ENCODE results near the gene OXSM.

Gene OXSM

GRCh38 chr3:25804676-25805075, 14.8 kb downstream of the OXSM start:
- no peak for DNase-seq

GRCh38 chr3:25812644-25813043, 22.8 kb downstream of the OXSM start:
- DNase-seq, result no peak

- no peak for DNase-seq
Measured at GRCh38 chr3:25817107-25817506, 27.2 kb downstream of the OXSM start.

- no peak for DNase-seq
Measured at GRCh38 chr3:25817638-25818037, 27.7 kb downstream of the OXSM start.

GRCh38 chr3:25818335-25818734, 28.4 kb downstream of the OXSM start:
- no peak for DNase-seq

GRCh38 chr3:25820366-25820765, 30.5 kb downstream of the OXSM start:
- no peak for DNase-seq

GRCh38 chr3:25820816-25821486, 31.1 kb downstream of the OXSM start:
- DNase-seq, result no peak

- no peak for DNase-seq
Measured at GRCh38 chr3:25821746-25822573, 32.1 kb downstream of the OXSM start.

GRCh38 chr3:25823314-25823713, 33.4 kb downstream of the OXSM start:
- no peak for DNase-seq

- DNase-seq, result no peak
Measured at GRCh38 chr3:25826510-25826909, 36.6 kb downstream of the OXSM start.

- no peak for DNase-seq
Measured at GRCh38 chr3:25830373-25831280, 40.7 kb downstream of the OXSM start.

GRCh38 chr3:25831578-25831977, 41.7 kb downstream of the OXSM start:
- DNase-seq, result no peak

GRCh38 chr3:25834346-25834745, 44.5 kb downstream of the OXSM start:
- DNase-seq, result no peak

- DNase-seq, result no peak
Measured at GRCh38 chr3:25836579-25836978, 46.7 kb downstream of the OXSM start.

- DNase-seq, result no peak
Measured at GRCh38 chr3:25837038-25837437, 47.1 kb downstream of the OXSM start.

GRCh38 chr3:25840099-25840498, 50.2 kb downstream of the OXSM start:
- no peak for DNase-seq

GRCh38 chr3:25843332-25843731, 53.4 kb downstream of the OXSM start:
- DNase-seq, result no peak
